DMS 273 (cell line): Measurements from ENCODE around the gene KRTAP4-7.
"Not testable (repeated sequence)": the region's sequence is repeated elsewhere in the genome, so short reads cannot be mapped to it uniquely, and the experiment has no call there.

Experiments
- DNase-seq: peaks from one replicate; lab custom pipeline; 2025; ENCODE audit not compliant: unreplicated experiment; lab: John Stamatoyannopoulos, UW

Gene KRTAP4-7

DNA sequence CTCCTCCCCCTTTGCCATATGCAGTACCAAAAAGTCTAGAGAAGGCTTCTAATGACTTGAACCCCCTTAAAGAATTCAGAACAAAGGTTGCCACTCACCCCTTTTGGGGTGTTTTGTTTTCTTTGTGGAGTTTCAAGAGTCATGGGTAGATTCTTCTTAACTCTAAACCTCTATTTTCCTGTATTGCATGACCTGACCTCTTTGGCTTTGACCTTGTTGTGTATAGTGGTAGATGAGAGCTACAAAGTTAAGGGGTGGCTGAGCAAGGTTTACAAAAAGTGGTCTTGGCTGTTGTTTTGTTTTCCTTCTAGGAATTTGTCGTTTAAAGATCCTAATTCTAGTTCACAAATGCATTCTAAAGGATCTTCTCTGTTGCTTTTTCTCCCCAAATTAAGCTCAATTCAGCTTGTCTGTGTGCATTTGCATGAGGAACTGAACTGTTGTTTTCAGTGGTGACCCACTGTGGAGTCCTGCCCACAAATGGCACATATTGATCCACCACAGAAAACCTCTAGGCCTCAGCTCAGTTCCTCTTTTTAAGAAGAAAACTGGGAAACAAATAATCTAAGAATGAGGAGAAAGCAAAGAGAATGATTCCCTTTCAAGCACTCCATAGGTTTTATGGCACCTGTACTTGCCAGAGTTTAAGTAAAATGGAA is 24.9 kb downstream of the KRTAP4-7 start:
- not testable (repeated sequence) for DNase-seq

DNA sequence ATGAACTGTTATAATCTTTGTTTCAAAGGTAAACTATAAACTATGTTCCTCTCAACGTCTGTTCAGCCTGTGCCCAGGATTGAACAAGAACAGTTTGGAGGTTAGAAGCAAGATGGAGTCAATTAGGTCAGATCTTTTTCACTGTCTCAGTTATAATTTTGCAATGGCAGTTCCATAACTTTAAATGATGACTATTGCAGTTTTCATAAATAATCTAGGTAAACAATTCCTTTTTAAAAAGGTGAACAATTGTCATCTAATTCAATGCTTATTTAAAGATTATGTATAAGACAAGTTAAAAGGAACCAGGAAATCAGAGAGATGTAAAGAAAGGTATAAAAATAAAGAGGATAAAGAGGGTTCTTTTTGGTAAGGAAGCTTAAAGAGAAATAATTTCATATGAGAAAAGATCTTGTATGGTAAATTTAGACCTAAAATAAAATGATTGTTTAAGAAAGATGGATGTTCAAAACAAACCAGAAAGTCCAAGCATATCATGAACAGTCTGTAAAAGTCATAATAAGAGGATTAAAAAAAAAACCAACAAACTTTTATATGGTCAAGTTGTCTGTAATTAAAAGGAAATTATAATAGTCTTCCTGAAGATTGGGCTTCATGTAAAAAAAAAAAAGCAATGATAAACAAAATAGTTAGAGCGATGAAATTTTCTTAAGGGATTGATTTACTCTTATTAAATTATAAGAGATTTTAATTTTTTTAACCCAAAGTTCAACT is 27.4 kb downstream of the KRTAP4-7 start:
- no peak for DNase-seq

DNA sequence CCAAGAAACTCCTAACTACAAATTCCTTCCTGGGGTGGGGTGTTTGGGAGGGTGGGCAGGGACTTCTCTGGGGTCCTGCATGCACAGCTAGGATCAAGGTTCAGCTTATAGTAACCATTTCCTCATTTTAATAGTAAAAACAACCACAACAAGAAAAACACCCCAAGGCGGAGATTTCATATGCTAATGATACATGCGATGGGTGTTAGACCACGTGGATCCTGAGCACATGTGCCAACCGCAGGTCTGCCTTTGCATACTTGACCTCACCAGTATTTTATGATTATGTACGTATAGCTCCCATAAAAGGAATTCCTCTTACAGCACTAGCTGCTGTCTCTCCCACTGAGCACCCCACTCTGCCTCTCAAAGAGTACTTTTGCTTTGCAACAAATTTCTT is 32.3 kb downstream of the KRTAP4-7 start:
- no peak for DNase-seq

DNA sequence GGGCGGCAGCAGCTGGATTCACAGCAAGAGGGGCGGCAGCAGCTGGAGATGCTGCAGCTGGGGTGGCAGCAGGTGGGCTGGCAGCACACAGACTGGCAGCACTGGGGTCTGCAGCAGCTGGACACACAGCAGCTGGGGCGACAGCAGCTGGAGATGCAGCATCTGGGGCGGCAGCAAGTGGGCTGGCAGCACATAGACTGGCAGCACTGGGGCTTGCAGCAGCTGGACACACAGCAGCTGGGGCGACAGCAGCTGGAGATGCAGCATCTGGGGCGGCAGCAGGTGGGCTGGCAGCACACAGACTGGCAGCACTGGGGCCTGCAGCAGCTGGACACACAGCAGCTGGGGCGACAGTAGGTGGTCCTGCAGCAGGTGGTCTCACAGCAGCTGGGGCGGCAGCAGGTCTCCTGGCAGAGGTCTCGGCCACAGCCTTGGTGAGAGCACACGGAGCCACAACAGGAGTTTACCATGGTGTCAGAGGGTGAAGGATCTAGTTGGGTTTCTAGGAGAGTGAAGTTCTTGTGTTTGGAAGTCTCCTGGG is 34.0 kb downstream of the KRTAP4-7 start, which contains the start of gene KRTAP4-11:
Gene KRTAP4-11 (minus strand): TSS at position 528 of the 541 bp plus-strand sequence. CDS start 58 bp downstream, at position 470.
- DNase-seq: not testable (repeated sequence)

DNA sequence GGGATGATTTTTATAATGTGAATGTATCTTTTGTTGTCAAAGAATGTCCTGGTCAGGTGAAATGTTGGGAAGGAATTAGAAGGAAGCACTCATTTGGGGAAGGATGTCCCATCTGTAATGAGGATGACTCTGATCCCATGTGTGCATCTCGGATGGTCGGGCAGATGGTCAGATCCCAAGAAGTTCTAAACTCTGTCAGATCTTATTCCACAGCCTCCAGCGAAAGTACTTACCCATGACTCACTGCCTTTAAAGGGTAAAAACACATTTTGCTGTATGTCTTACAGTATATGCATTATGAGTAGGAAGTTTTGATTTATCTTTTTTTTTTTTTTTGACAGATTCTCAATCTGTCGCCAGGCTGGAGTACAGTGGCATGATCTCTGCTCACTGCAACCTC is 34.8 kb downstream of the KRTAP4-7 start:
- no peak for DNase-seq

DNA sequence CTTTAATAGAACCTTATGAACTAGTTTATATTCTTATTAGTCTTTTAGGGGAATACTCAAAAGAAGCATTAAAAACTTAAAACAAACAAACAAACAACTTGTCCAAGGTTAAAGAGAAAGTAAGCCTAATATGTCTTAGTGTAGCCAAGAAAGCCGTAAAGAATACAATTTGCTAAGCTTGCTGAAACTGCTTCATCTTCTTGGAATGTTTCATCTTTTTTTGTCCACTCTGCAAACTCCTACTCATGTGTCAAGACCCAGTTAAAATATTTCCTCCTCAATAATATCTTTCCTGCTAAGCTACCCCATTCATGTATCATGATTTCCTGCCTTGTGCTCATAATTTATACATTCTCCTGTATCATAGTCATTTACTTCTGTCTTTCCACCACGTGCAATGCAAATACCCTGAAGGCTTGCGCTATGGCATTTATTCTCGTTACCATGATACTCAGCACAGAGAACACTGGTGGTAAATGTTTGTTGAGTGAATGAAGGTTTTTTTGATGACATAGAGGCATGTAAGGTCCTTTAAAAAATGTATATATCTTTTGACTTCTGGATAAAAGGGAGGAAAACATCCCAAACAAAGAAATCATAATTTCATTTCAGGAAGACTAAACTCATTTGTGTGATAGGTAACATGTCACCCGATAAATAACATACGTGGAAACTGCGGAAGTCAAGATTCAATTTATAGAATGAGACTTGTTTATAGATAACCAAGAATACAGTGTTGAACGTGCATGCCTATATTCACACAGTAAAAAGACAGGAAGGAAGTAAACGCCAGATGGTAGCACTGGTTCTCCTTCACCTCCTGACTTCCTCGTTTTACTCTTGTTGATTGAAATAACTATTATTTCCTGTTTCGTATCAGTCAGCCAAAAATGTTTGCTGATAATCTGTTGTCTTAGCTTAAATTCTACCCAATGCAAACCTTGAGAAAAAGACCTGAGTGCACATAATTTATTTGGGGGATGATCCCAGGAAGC is 36.0 kb downstream of the KRTAP4-7 start:
- not testable (repeated sequence) for DNase-seq

DNA sequence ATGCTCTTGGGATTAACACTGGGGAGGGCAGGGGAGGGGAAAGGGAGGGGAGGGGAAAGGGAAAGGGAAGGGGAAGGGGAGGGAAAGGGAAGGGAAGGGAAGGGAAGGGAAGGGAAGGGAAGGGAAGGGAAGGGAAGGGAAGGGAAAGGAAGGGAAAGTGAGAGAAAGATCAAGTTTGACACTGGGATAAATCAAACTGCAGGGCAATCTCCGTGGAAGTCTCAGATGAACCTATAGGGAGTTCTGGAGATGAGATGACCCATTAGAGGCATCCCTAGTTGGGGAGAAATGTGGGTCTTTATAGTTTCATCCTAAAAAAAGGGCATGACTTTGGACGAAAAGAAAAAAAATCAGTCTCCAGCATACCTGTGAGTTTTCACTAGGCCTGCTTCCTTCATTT is 37.8 kb downstream of the KRTAP4-7 start:
- DNase-seq: no peak

DNA sequence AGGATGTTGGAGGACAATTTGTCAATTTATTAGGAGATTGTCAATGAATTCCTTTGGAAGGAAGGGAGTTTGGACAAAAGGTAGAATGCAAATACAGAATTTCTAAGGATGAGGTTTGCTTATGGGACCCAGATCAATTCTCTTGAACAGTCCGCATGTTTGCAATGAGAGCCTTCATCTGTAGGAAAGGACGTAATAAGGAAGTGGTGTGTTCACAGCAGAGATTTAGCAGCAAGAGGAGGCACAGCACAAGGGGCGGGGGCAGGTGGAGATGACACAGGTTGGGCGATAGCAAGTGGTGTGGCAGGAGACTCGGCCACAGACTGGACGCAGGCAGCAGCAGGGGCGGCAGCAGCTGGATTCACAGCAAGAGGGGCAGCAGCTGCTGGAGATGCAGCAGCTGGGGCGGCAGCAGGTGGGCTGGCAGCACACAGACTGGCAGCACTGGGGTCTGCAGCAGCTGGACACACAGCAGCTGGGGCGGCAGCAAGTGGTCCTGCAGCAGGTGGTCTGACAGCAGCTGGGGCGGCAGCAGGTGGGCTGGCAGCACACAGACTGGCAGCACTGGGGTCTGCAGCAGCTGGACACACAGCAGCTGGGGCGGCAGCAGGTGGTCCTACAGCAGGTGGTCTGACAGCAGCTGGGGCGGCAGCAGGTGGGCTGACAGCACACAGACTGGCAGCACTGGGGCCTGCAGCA is 39.5 kb downstream of the KRTAP4-7 start:
- DNase-seq: not testable (repeated sequence)

DNA sequence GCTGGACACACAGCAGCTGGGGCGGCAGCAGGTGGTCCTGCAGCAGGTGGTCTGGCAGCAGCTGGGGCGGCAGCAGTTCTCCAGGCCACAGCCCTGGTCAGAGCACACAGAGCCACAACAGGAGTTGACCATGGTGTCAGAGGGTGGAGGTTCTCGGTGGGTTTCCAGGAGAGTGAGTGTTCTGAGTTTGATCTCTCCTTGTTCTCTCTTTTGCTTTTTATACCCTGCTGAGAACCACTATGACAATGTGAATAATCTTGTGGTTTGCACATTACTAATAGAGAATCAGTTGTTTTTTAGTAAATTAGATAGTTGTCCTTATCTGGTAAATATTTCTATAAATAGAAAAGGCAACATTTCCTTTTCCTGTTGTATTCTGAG is 40.0 kb downstream of the KRTAP4-7 start, which contains the start of gene KRTAP4-12:
Gene KRTAP4-12 (minus strand): TSS at position 192 of the 381 bp plus-strand sequence. CDS start 60 bp downstream, at position 132.
- not testable (repeated sequence) for DNase-seq

DNA sequence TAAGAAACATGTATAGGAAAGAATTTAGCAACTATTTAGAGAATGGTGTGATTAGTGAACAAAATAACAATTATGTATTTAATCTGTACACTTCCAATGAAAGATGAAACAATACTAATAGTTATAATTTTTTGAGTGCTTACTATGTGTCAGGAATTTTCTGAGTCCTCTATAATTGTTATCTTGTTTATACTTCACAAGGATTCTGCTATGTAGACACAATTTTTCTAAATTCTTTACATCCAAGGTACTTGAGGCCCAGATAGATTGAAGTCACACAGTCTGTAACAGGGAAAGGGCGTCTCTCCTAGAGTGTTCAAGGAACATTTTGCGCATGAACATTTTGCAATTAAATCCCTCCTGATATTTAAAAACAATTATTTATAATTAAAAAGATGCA is 41.1 kb downstream of the KRTAP4-7 start:
- no peak for DNase-seq

DNA sequence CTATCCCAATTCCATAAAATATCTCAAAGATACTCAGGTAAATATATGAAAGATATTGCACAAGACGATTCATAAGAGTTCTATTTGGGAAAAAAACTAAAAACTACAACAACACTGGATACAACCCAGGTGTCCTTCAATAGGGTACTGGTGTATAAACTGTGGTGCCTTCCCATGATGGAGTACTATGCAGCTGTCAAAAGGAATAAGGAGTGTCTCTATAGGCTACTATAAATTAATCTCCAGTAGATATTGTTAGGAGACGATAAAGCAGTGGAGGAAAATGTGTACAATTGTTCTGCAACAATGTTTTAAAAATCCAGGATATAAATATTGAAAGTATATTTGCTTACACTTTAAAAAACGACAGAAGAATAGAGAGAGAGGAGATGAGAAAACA is 42.5 kb downstream of the KRTAP4-7 start:
- no peak for DNase-seq

DNA sequence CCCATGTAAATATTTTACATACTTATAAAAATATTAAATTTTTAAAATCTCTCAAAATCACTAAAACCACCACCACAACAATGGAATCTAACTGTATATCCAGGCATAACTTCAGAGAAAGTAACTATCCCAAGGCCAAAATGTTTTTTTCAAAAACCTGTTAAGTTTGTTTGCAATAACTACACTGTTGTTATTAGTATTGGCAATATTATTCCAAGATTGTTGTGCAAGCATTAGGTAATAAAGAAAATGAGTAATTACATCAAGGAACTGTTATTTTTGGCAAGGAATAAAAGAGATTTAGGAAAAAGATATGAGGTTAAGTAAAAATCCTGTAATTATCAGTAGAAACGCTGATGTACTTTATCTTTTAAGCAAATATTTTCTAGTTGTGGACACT is 43.4 kb downstream of the KRTAP4-7 start:
- no peak for DNase-seq

DNA sequence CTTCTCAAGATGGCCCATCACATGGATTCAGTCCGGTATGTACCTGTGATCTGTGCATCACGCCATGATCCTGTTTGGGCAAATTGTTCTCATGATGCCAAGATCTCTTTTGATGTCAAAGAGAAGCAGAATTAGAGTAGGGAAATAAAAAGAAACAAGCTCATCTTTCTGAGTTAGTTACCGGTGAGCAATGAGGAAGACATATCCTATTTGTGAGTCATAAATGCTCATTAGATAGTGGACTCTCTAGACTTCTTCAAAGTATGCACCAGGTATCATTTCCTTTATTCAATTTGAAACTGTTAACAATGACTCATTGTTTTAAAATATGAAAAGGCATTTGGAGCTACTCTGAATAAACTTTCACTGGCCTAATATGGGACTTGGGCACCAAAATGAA is 48.0 kb downstream of the KRTAP4-7 start:
- DNase-seq: no peak

DNA sequence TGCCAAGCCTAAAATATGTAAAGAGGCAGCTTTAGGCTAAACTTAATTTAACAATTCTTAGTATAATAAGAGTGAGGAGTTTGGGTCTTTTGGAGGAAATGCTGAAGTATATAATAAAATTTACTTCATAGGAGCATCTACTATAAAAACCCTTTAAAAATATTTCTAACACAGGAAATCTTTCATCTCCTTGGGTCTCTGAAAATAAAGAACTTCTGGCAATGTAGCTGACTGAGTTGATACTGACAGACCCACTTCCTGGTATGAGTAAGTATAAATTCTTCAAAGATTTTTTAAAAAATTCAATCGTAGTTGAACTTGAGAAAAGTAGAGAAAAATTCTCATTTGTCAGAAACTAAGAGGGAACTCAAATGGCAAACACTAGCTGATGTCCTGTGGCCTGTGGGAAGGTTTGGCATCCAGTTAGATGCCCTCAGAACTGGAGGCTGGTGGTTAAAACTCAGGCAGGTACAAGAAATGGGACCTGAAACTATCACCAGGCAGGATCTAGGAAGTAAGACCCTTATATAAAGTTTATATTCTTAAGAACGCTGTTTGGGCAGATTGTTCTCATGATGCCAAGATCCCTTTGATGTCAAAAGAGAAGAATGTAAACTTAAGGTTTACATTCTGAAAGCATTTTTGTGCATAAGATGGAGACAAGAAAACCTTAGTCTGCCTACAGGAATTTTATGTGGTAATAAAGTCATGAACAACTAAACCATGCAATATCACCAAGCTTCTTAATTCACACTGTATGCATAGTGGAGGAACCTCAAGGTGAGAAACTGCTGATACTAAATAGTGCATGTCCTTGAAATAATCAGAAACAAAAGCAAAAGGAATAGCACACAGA is 50.2 kb downstream of the KRTAP4-7 start:
- DNase-seq: no peak
